GM23248 (cell line): Measurements from ENCODE around the gene BCAP31.
"Not testable (repeated sequence)": the region's sequence is repeated elsewhere in the genome, so short reads cannot be mapped to it uniquely, and the experiment has no call there.

Experiments
- EZH2 ChIP-seq: fragments of 200-600 bp; sonication (generic); IDR thresholded peaks from 2 replicates; pipeline ENCODE4 v1.6.1; 2018; ENCODE audit warnings: antibody characterized with exemption, mild to moderate bottlenecking; ENCODE audit not compliant: insufficient read depth, poor library complexity, severe bottlenecking
- EZH2phosphoT487 ChIP-seq: fragments of 200-600 bp; sonication (generic); IDR thresholded peaks from 2 replicates; pipeline ENCODE4 v1.6.1; 2018; ENCODE audit warnings: antibody characterized with exemption, moderate library complexity, mild to moderate bottlenecking, low read depth; ENCODE audit not compliant: insufficient read depth

GRCh38 chrX:153742796-153743467 lies 18.7 kb upstream of the BCAP31 start:
- TF ChIP-seq EZH2phosphoT487, EZH2: not testable (repeated sequence)
